Measurements from ENCODE around the gene ASB12.

ASB12 gene

GRCh38 chrX:64186974-64187761 is 43.2 kb downstream of the ASB12 start:
- no peak for DNase-seq

- DNase-seq, result no peak
These were observed 46.0 kb downstream of the ASB12 start for GRCh38 chrX:64184396-64184795.

GRCh38 chrX:64182208-64182607 is 48.2 kb downstream of the ASB12 start:
- no peak for DNase-seq

- DNase-seq, result no peak
These were observed 53.5 kb downstream of the ASB12 start for GRCh38 chrX:64176876-64177275.
